GM06990 (cell line): ENCODE measurements around the gene SREBF1.

ENCODE experiments used
- DNase-seq: peaks from one replicate; pipeline ENCODE4 v3.0.0-alpha.2; 2011; ENCODE audit not compliant: insufficient read length; ENCODE audit errors: extremely low read depth
- H3K27me3 ChIP-seq: replicated peaks from 2 replicates; pipeline ENCODE4 v1.6.0; 2011; ENCODE audit warnings: low read length; ENCODE audit not compliant: control insufficient read depth, insufficient read depth
- H3K36me3 ChIP-seq: 2 replicates; pipeline ENCODE4 v1.5.1; 2011; ENCODE audit warnings: low read length; ENCODE audit not compliant: control insufficient read depth, insufficient read depth
- H3K4me3 ChIP-seq: replicated peaks from 2 replicates; pipeline ENCODE4 v1.5.1; 2011; ENCODE audit warnings: low read depth, mild to moderate bottlenecking, control low read depth, low read length
- CTCF ChIP-seq: IDR thresholded peaks from 2 replicates; pipeline ENCODE4 v1.5.1; 2011; ENCODE audit warnings: low read length, control low read depth, mild to moderate bottlenecking, inconsistent platforms; ENCODE audit not compliant: insufficient read depth, poor library complexity, severe bottlenecking

SREBF1 gene

GRCh38 chr17:17837966-17838962 lies 1.5 kb upstream of the SREBF1 start:
- no peak overlapping the region for H3K4me3 ChIP-seq
- H3K36me3 ChIP-seq = no peaks in the 10 kb centered on the region; the same call in 1 of the 2 replicates
- DNase-seq = no peak
- no peaks in the 10 kb centered on the region for H3K27me3 ChIP-seq
- no peak for TF ChIP-seq CTCF

- no peak for DNase-seq
- peak overlapping the region; percentile 89 for H3K4me3 ChIP-seq
These were observed 615 bp upstream of the SREBF1 start for GRCh38 chr17:17837380-17837821.

DNA sequence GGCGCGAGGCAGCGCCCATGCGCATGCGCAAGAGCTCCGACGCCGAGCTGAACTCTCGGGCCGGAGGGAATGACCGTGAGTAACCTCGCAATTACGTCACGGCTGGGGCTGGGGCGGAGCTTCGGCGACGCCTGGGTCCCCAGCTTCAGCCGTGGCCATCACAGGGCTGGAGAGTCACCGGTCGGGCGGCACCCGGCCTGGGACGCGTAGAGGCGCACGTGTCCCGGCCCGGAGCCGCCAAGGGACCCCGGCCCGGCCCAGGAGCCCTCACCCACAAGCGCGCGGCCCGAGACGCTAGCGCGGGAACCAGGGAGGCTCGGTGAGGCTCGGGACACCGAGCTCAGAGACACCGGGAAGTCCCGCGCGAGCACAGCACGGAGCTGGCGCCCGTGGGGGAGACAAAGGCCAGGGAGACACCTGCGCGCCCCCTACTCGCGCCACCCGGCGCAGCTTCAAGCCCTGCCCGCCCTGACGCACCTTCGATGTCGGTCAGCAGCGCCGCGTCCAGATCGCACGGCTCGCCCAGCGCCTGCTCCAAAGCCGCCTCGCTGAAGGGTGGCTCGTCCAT lies 452 bp downstream of the SREBF1 start:
- Histone ChIP-seq H3K4me3 (peak overlapping the region; percentile 89), H3K27me3 (no peaks in the 10 kb centered on the region), H3K36me3 (no peaks in the 10 kb centered on the region; the same call in 1 of the 2 replicates)
- DNase-seq = peak; percentile 97
- TF ChIP-seq CTCF = no peak

More at GRCh38 chr17:17837380-17837821, 615 bp upstream of the SREBF1 start:
- TF ChIP-seq CTCF = no peak
- H3K36me3 ChIP-seq = no peaks in the 10 kb centered on the region; the same call in 1 of the 2 replicates
- H3K27me3 ChIP-seq = no peaks in the 10 kb centered on the region

DNA sequence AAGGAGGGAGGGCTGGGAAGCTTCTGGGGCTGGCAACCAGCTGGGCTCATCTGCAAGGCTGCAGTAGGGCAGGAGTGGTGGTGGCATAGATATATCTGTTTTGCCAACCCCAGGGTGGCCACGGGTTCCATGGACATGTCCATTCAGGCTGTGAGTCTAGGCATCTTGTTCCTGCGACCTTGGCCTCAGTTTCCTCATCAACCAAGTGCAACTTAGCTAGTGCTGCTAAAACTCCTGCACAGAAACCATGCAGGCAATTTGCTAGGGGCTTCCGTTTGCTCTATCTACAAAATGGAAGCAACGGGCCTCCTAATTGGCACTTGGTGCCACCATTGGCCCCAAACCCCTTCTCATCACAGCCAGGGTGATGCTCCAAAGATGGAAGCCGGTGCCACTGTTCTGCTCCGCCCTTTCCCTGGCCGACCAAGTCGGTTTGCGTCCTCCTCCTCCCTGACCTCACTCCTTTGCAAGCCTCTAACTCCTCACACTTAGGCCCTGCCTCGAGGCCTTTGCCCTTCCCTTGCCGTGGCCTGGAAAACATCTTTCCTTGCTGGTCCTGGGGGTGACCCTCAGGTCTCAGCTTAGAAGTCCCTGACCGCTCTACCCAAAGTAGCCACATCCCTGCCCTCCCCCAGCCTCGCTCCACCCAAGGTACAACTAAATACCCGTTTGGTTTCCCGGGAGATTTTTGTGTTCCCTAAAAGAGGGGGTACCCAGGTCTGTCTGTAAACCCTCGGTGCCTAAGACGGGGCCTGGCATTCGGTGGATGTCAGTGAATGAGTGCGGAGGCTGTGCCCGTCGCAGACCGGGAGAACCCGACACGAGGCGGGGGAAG lies 1.2 kb downstream of the SREBF1 start:
- H3K4me3 ChIP-seq = peak overlapping the region; percentile 89
- no peak for DNase-seq
- no peak for TF ChIP-seq CTCF
- no peaks in the 10 kb centered on the region; the same call in 1 of the 2 replicates for H3K36me3 ChIP-seq
- no peaks in the 10 kb centered on the region for H3K27me3 ChIP-seq

DNA sequence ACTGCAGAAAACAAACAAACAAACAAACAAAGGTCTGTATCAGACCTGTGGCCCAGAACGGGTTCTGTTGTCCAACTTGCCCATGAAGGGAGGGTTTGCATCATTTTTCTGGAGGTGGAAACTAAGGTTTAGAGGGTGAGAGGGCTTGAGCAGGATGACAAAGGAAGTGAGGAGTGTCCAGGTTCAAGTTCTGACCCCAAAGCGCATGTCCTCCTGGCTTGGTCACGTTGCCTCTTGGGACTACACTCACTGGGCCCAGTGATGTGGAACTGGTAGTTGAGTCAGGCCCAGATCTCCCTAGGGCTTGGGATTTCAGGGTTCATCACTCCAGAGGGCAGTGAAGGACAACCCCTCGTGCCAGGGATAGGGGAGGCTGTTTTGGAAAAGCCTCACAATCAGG lies 1.8 kb downstream of the SREBF1 start:
- Histone ChIP-seq H3K4me3 (peak overlapping the region; percentile 89), H3K27me3 (no peaks in the 10 kb centered on the region), H3K36me3 (no peaks in the 10 kb centered on the region; the same call in 1 of the 2 replicates)
- DNase-seq = no peak
- TF ChIP-seq CTCF = no peak
